Measurements from ENCODE around the gene CCL1.

The CCL1 gene

DNA sequence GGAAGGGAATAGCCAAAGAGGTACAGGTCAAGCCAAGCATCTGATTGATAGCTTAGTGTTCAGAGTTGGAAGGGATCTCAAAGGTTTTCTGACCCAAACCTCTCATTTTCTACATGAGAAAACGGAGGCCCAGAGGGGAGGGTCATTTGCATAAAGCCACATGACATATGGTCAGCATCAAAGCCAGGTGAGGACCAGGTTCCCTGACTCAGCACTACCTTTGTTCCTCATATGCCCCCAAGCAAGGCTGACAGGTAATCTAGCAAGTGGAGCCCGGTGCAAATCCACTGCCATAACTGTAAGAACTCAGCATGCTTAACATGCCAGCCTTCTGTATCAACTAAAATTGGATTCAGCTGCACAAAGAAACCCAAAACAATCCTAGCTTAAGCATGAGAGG is 28.2 kb upstream of the CCL1 start:
- H3K9me3 ChIP-seq (ENCODE audit: control extremely low read depth in 1 of 5, control insufficient read depth in 4 of 5, insufficient read depth in 2 of 5, low read depth in 1 of 5, low read length in 4 of 5) = no peaks in the 10 kb centered on the region
- no peaks in the 10 kb centered on the region for H3K27me3 ChIP-seq (replicated peaks in 2 of 5; ENCODE audit: control insufficient read depth in 4 of 5, insufficient read depth in 5 of 5, low read length in 4 of 5)
- 100% methylated on average over 2 of the region's 2 CpGs for WGBS (ENCODE audit: insufficient coverage)
- no peaks in the 10 kb centered on the region for H3K36me3 ChIP-seq (ENCODE audit: control insufficient read depth in 4 of 4, insufficient read depth in 4 of 4, low read length in 3 of 4)
- ChIA-PET CTCF (interaction anchor here (1.0 to 2.4 kb wide), 4 partner anchors 8 to 191 kb away, joined by 3 to 6 read pairs (median 6); no protein-coding TSS in a partner anchor), POLR2A (interaction anchor here (0.7 kb wide), 1 partner anchor 55 kb away, joined by 3 read pairs; no protein-coding TSS in a partner anchor)
- H3K4me3 ChIP-seq (ENCODE audit: control insufficient read depth in 1 of 7, extremely low read depth in 1 of 7, insufficient read depth in 4 of 7, low read depth in 2 of 7, low read length in 6 of 7) = no peak overlapping the region
- peaks cover 11 to 46% (median 41%) of the 10 kb centered on the region in 4 experiments for H3K4me1 ChIP-seq (ENCODE audit: control extremely low read depth in 1 of 4, control insufficient read depth in 4 of 4, insufficient read depth in 4 of 4, low read length in 3 of 4)
- no peak overlapping the region for H3K27ac ChIP-seq (ENCODE audit: insufficient read depth in 1 of 2, low read depth in 1 of 2, low read length in 2 of 2, poor library complexity in 1 of 2, severe bottlenecking in 2 of 2)
- no peak for DNase-seq

- ChIA-PET CTCF (interaction anchor here (1.0 to 2.4 kb wide), 3 partner anchors 9 to 190 kb away, joined by 5 to 6 read pairs (median 6); no protein-coding TSS in a partner anchor), POLR2A (no interaction called here)
- Histone ChIP-seq H3K27me3 (replicated peaks in 2 of 5; ENCODE audit: control insufficient read depth in 4 of 5, insufficient read depth in 5 of 5, low read length in 4 of 5) (no peaks in the 10 kb centered on the region), H3K4me3 (ENCODE audit: control insufficient read depth in 1 of 7, extremely low read depth in 1 of 7, insufficient read depth in 4 of 7, low read depth in 2 of 7, low read length in 6 of 7) (no peak overlapping the region), H3K36me3 (ENCODE audit: control insufficient read depth in 4 of 4, insufficient read depth in 4 of 4, low read length in 3 of 4) (no peaks in the 10 kb centered on the region), H3K9me3 (ENCODE audit: control extremely low read depth in 1 of 5, control insufficient read depth in 4 of 5, insufficient read depth in 2 of 5, low read depth in 1 of 5, low read length in 4 of 5) (no peaks in the 10 kb centered on the region), H3K27ac (ENCODE audit: insufficient read depth in 1 of 2, low read depth in 1 of 2, low read length in 2 of 2, poor library complexity in 1 of 2, severe bottlenecking in 2 of 2) (no peak overlapping the region), H3K4me1 (ENCODE audit: control extremely low read depth in 1 of 4, control insufficient read depth in 4 of 4, insufficient read depth in 4 of 4, low read length in 3 of 4) (peaks cover 11 to 46% (median 44%) of the 10 kb centered on the region in 4 experiments)
- WGBS (ENCODE audit: insufficient coverage) = 83% methylated on average over 4 of the region's 4 CpGs
- DNase-seq = no peak
Measured at GRCh38 chr17:34390649-34391048, 27.6 kb upstream of the CCL1 start.

- WGBS (ENCODE audit: insufficient coverage) = no CpG with 5 or more reads among the region's 6 CpGs
- Histone ChIP-seq H3K36me3 (ENCODE audit: control insufficient read depth in 4 of 4, insufficient read depth in 4 of 4, low read length in 3 of 4) (no peaks in the 10 kb centered on the region), H3K4me3 (ENCODE audit: control insufficient read depth in 1 of 7, extremely low read depth in 1 of 7, insufficient read depth in 4 of 7, low read depth in 2 of 7, low read length in 6 of 7) (peak overlapping the region in 3 of 7 experiments; percentile 4 to 43 (median 38)), H3K27ac (ENCODE audit: insufficient read depth in 1 of 2, low read depth in 1 of 2, low read length in 2 of 2, poor library complexity in 1 of 2, severe bottlenecking in 2 of 2) (no peak overlapping the region), H3K4me1 (ENCODE audit: control extremely low read depth in 1 of 4, control insufficient read depth in 4 of 4, insufficient read depth in 4 of 4, low read length in 3 of 4) (peaks cover 11 to 54% (median 47%) of the 10 kb centered on the region in 4 experiments), H3K9me3 (ENCODE audit: control extremely low read depth in 1 of 5, control insufficient read depth in 4 of 5, insufficient read depth in 2 of 5, low read depth in 1 of 5, low read length in 4 of 5) (no peaks in the 10 kb centered on the region), H3K27me3 (replicated peaks in 2 of 5; ENCODE audit: control insufficient read depth in 4 of 5, insufficient read depth in 5 of 5, low read length in 4 of 5) (no peaks in the 10 kb centered on the region)
- ChIA-PET CTCF (interaction anchor here (0.6 to 3.6 kb wide), 6 partner anchors 10 to 189 kb away, joined by 3 to 18 read pairs (median 4); no protein-coding TSS in a partner anchor), POLR2A (no interaction called here)
- peak in 2 of 3 donors; percentile 63 to 70 for DNase-seq
Measured at GRCh38 chr17:34389126-34389750, 26.2 kb upstream of the CCL1 start.

GRCh38 chr17:34387566-34387965 is 24.5 kb upstream of the CCL1 start:
- H3K4me1 ChIP-seq (ENCODE audit: control extremely low read depth in 1 of 4, control insufficient read depth in 4 of 4, insufficient read depth in 4 of 4, low read length in 3 of 4) = peaks cover 11 to 66% (median 59%) of the 10 kb centered on the region in 4 experiments
- no peaks in the 10 kb centered on the region for H3K27me3 ChIP-seq (replicated peaks in 2 of 5; ENCODE audit: control insufficient read depth in 4 of 5, insufficient read depth in 5 of 5, low read length in 4 of 5)
- no peak for DNase-seq
- CTCF ChIA-PET = interaction anchor here (0.9 to 3.6 kb wide), 6 partner anchors 10 to 39 kb away, joined by 3 to 18 read pairs (median 6); no protein-coding TSS in a partner anchor
- POLR2A ChIA-PET = interaction anchor here (0.5 to 1.3 kb wide), 2 partner anchors 10 to 218 kb away, joined by 4 read pairs; no protein-coding TSS in a partner anchor
- no peaks in the 10 kb centered on the region for H3K9me3 ChIP-seq (ENCODE audit: control extremely low read depth in 1 of 5, control insufficient read depth in 4 of 5, insufficient read depth in 2 of 5, low read depth in 1 of 5, low read length in 4 of 5)
- no peak overlapping the region for H3K27ac ChIP-seq (ENCODE audit: insufficient read depth in 1 of 2, low read depth in 1 of 2, low read length in 2 of 2, poor library complexity in 1 of 2, severe bottlenecking in 2 of 2)
- no peaks in the 10 kb centered on the region for H3K36me3 ChIP-seq (ENCODE audit: control insufficient read depth in 4 of 4, insufficient read depth in 4 of 4, low read length in 3 of 4)
- no peak overlapping the region for H3K4me3 ChIP-seq (ENCODE audit: control insufficient read depth in 1 of 7, extremely low read depth in 1 of 7, insufficient read depth in 4 of 7, low read depth in 2 of 7, low read length in 6 of 7)
- 91% methylated on average over 3 of the region's 5 CpGs for WGBS (ENCODE audit: insufficient coverage)

DNA sequence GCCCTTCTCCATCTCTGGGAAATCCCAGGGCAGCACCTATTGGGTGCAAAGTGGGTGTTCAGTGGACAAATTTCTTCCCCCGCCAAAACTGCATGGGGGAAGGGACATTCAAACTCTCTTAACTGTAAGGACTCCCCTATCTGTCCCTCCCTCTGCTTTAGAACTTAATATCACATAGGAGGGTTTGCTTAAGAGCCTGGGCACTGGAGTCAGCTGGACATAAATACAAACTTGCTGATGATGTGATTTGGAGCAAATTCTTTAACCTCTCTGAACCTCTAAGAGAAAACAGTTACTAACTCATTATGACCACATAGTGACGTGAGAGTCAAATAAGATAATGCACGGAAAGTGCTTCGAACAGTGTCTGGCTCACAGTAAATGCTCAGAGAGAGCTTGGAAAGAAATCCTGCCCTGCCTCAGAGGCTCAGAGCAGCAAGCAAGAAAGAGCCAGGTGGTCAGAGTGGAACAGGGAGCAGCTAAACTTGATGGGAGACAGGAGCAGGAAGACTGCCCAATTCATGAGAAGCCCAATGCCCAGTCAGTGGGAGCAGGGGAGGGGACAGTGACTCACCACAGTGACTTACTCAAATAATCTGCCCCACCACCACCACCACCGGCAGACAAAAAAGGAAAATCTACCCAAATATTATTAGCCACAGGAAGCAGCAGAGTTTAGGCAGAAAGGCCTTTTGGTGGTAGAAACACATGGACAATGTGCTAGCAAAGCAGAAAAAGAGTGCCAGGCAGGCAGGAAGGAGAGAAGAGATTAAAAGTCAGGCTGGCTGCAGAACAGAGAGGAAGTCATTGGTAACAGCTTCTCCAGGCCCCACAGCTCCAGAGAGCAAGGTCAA is 23.9 kb upstream of the CCL1 start:
- Histone ChIP-seq H3K27me3 (replicated peaks in 2 of 5; ENCODE audit: control insufficient read depth in 4 of 5, insufficient read depth in 5 of 5, low read length in 4 of 5) (no peaks in the 10 kb centered on the region), H3K36me3 (ENCODE audit: control insufficient read depth in 4 of 4, insufficient read depth in 4 of 4, low read length in 3 of 4) (no peaks in the 10 kb centered on the region), H3K4me1 (ENCODE audit: control extremely low read depth in 1 of 4, control insufficient read depth in 4 of 4, insufficient read depth in 4 of 4, low read length in 3 of 4) (peaks cover 11 to 69% (median 65%) of the 10 kb centered on the region in 4 experiments), H3K27ac (ENCODE audit: insufficient read depth in 1 of 2, low read depth in 1 of 2, low read length in 2 of 2, poor library complexity in 1 of 2, severe bottlenecking in 2 of 2) (peak overlapping the region in 1 of 2 experiments; percentile 5), H3K9me3 (ENCODE audit: control extremely low read depth in 1 of 5, control insufficient read depth in 4 of 5, insufficient read depth in 2 of 5, low read depth in 1 of 5, low read length in 4 of 5) (no peaks in the 10 kb centered on the region), H3K4me3 (ENCODE audit: control insufficient read depth in 1 of 7, extremely low read depth in 1 of 7, insufficient read depth in 4 of 7, low read depth in 2 of 7, low read length in 6 of 7) (no peak overlapping the region)
- 90% methylated on average over 4 of the region's 5 CpGs for WGBS (ENCODE audit: insufficient coverage)
- peak; percentile 44 to 92 (median 91) for DNase-seq
- POLR2A ChIA-PET = interaction anchor here (0.5 to 1.3 kb wide), 2 partner anchors 11 to 217 kb away, joined by 4 read pairs; no protein-coding TSS in a partner anchor
- CTCF ChIA-PET = interaction anchor here (0.9 to 3.6 kb wide), 8 partner anchors 9 to 215 kb away, joined by 3 to 18 read pairs (median 6); no protein-coding TSS in a partner anchor

GRCh38 chr17:34386343-34386696 is 23.3 kb upstream of the CCL1 start:
- peaks cover 11 to 69% (median 64%) of the 10 kb centered on the region in 4 experiments for H3K4me1 ChIP-seq (ENCODE audit: control extremely low read depth in 1 of 4, control insufficient read depth in 4 of 4, insufficient read depth in 4 of 4, low read length in 3 of 4)
- H3K4me3 ChIP-seq (ENCODE audit: control insufficient read depth in 1 of 7, extremely low read depth in 1 of 7, insufficient read depth in 4 of 7, low read depth in 2 of 7, low read length in 6 of 7) = no peak overlapping the region
- POLR2A ChIA-PET = no interaction called here
- H3K36me3 ChIP-seq (ENCODE audit: control insufficient read depth in 4 of 4, insufficient read depth in 4 of 4, low read length in 3 of 4) = no peaks in the 10 kb centered on the region
- CTCF ChIA-PET = interaction anchor here (1.2 to 5.0 kb wide), 5 partner anchors 9 to 215 kb away, joined by 3 to 40 read pairs (median 6); no protein-coding TSS in a partner anchor
- no peak for DNase-seq
- WGBS (ENCODE audit: insufficient coverage) = 100% methylated on average over 3 of the region's 5 CpGs
- no peak overlapping the region for H3K27ac ChIP-seq (ENCODE audit: insufficient read depth in 1 of 2, low read depth in 1 of 2, low read length in 2 of 2, poor library complexity in 1 of 2, severe bottlenecking in 2 of 2)
- H3K9me3 ChIP-seq (ENCODE audit: control extremely low read depth in 1 of 5, control insufficient read depth in 4 of 5, insufficient read depth in 2 of 5, low read depth in 1 of 5, low read length in 4 of 5) = no peaks in the 10 kb centered on the region
- no peaks in the 10 kb centered on the region for H3K27me3 ChIP-seq (replicated peaks in 2 of 5; ENCODE audit: control insufficient read depth in 4 of 5, insufficient read depth in 5 of 5, low read length in 4 of 5)
